Activated effector memory CD4-positive, alpha-beta T cell treated with anti-CD3 and anti-CD28 coated beads, Interleukin-2, amount 50 U/mL, for 16 hours (primary cell): ENCODE data around the gene ARHGAP18.

ENCODE experiments used
- DNase-seq: peaks from one replicate; pipeline ENCODE4 v3.0.0-alpha.2; 2020

The ARHGAP18 gene

DNA sequence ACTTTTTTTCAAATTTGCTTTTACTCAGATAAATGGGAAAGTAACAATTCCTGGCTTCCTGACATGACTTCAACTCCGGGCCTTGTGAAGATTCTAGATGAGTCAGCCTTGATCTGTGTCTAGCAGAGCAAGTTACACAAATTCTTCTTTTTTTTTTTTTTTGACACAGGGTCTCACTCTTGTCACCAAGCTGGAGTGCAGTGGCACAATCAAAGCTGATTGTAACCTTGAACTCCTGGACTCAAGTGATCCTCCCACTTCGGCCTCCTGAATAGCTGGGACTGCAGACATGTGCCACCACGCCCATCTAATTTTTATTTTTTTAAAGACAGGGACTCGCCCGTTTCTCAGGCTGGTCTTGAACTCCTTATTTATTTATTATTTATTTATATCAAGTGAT lies 7.3 kb upstream of the ARHGAP18 start:
- no peak for DNase-seq

- no peak for DNase-seq
Observed at GRCh38 chr6:129713806-129714333, 3.9 kb upstream of the ARHGAP18 start.

- DNase-seq = no peak
Observed at GRCh38 chr6:129711271-129711631, 1.3 kb upstream of the ARHGAP18 start.

GRCh38 chr6:129710450-129711270 lies 683 bp upstream of the ARHGAP18 start:
- no peak for DNase-seq

GRCh38 chr6:129709196-129709768 lies 695 bp downstream of the ARHGAP18 start:
- DNase-seq = no peak

DNA sequence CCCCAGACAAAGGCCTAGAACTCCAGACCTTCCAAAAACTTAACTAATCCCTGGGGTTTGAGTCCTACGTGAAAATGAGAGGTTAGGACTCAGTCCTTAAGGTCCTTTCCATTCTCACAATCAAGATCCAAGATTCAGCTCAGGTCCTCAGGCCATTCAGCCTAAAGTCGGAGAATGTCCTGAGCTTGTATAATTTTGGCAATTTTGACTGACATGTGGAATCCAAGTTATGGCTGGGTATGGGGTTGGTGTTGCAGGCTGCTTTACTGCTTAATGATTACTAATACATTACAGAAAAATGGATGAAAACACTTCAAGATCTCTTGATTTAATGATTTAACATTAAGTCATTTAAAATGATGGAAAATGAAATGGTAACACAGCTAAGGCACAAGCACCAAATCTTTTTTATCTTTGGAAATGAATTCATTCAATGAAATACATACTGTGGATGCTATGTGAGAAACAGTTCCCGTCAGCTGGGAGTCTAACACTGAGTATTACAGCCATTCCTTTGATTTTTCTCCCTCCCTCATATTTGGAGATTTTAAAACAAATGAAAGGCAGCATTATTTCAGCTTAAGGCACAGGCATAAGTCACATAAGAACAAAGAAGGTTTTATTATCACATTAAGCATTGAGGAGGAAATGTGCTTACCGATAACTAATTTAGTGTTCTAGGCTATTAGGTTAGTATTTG lies 1.3 kb downstream of the ARHGAP18 start:
- no peak for DNase-seq

GRCh38 chr6:129707882-129708495 lies 2.0 kb downstream of the ARHGAP18 start:
- no peak for DNase-seq

DNA sequence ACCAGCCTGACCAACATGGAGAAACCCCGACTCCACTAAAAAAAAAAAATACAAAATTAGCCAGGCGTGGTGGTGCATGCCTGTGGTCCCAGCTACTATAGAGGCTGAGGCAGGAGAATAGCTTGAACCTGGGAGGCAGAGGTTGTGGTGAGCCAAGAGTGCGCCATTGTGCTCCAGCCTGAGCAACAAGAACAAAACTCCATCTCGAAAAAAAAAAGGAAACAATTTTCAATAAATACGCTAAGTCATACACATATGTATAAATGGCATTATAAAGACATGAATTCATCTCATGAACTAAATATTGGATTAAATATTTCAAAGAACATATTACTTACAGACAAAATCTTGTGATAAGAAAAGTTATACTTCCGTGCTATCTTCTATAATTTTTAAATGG lies 2.9 kb downstream of the ARHGAP18 start:
- no peak for DNase-seq

DNA sequence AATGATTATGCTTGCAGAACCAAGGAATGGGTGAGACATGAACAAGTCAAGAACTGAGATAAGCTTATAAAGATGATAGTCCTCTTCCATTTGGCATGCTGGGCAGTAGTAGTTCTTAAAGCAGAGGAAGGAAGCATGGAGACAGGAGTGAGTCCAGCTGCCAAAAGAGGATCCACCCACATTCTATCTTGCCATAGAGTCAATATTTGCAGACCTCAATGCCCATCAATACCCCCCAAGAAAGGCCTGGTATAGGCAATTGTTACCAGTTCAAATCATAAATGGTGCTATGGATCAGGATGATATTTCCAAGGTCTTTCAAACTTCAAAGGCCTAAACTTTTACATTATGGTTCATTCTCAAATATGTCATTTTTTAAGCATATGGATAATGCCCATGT lies 4.8 kb downstream of the ARHGAP18 start:
- no peak for DNase-seq

DNA sequence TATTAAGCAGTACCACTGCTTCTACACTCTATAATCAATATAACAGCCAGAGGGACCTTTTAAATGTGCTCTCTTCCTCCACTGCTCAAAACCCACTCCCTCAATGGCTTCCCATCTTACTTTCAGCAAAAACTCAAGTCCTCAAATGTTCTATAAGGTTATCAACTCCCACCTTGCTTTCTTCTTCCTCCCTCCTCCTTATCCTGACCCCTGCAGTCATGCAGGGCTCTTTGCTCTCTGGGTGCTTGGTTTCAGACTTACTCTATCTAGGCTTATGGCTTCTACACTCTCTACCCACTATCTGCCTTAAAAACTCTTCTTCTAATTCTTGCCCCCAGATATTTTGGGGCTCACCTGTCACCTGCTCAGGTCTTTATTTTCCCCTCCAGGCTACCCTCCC lies 5.3 kb downstream of the ARHGAP18 start:
- no peak for DNase-seq

DNA sequence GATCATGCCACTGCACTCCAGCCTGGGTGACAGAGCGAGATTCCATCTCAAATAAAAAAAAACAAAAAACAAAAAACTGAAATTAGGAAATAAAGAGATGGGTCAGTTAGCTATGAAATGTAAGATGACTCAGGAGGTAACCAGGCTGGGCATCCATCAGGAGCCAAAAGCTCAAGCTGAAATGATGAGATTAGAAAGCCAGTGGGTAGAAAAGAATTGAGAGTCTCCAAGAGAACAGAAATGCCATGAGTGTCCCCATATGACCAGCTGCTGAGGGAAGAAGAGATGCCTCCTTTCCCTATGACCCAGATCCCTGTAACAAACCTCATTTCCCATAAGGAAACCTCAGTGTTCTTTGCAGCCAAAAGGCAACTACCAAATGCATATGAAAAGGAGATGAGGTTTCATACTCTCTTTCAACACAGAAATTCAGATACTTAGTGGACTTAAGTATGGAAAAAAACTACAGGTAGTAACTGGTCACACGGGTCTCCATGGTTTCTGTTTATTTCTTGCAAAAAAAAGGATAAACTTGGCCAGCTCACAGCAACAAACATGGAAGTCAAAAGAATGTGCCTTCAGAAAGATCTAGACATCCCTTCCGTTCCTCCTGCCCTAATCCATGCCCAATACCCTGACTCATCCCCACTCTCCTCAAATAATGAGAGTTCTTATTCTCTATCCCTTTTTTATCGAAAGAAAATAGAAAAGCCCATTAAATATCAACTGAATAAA lies 8.1 kb downstream of the ARHGAP18 start:
- no peak for DNase-seq

DNA sequence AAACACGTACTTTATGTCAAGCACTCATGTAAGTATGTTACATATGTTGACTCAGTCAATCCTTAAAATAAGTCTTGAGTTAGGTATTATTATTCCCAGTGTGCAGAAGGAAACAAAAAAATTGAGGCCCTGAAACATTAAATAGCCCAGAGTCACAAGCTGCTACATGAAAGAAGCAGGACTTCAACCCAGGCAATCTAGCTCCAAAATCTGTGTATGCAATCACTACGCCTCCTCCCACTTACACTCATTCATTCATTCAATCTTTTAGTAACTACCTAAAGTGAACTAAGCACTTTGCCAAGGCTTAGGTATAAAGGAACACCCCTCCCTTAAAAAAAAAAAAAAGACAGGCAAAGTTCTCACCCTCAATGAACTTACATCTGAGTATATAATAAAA lies 9.3 kb downstream of the ARHGAP18 start:
- no peak for DNase-seq

DNA sequence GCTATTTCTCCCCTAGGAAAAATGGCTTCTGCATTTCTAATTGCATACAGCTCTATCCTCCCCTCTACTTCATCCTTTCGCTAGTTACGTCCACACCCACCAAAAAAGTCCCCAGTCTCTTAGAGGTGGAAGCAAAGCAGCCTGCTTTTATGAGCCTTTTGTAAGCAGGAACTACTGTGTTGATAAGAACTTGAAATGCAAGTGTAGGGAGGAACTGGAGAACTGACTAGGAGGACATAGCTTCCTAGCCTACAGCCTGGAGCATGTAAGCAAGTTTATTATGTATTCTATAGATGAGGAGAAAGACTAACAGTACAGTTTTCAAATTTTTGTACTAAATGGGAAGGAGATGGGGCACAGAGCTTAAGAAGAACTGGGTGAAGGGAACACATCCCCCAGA lies 10.3 kb downstream of the ARHGAP18 start:
- no peak for DNase-seq

DNA sequence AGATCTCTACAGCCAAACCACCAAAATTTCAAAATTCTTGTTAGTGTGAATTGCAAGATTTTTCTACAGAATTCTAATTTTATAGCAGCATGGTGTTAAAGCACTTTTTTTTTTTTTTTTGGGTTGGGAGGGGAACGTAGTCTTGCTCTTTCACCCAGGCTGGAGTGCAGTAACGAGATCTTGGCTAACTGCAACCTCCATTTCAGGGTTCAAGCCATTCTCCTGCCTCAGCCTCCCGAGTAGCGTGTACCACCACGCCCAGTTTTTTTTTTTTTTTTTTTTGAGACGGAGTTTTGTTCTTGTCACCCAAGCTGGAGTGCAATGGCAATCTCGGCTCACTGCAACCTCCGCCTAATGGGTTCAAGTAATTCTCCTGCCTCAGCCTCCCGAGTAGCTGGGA lies 11.5 kb downstream of the ARHGAP18 start:
- DNase-seq = no peak

GRCh38 chr6:129697788-129698187 lies 12.2 kb downstream of the ARHGAP18 start:
- DNase-seq = no peak

DNA sequence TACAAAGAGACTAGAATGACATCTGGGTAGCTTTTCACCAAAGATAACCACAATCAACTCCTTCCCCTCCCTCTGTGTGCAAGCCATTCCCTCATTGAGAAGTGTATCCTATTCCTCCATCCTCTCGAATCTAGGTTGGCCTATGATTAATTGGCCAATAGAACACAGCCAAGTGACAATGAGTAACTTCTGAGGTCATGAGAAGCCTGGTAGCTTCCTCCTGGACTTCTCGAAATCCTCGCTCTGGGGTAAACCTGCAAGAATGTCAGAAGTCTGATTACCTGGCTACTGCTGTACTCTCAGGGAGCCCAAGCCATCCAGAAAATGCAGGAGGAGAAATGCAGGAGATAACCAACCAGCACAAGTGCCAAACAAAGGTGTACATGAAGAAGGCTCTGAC lies 13.1 kb downstream of the ARHGAP18 start:
- DNase-seq = no peak

GRCh38 chr6:129696028-129696418 lies 14.0 kb downstream of the ARHGAP18 start:
- DNase-seq = no peak

DNA sequence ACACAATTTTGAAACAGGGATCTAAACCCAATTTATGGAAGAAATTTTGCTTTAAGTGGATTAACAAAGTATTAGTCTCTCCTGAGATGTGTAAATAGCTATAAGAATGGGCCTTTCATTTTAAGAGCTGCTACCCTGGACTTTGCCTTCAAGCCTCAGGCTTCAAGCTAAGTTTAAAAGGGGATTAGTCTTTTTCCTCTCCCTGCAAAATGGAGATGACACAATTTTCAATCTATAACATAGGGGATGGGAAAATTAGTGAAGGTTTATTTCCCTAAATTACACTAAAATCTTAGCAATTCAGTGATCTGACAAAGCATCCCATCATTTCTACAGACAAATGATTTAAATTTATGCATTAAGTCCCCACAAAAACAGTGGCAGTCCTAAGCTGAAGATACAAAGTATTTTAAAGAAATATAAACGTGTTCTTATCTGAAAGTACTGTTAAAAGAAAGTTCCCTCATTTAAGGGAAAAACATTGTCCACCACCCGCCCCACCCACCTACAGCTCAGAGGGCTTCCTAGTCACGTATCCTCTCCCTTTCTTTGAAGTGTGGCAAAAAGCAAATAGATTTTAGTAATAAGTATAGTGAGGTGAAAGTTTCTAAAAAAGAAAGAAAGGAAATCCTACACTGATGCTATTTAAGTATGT lies 14.5 kb downstream of the ARHGAP18 start:
- peak; percentile 73 for DNase-seq

GRCh38 chr6:129694036-129694435 lies 15.9 kb downstream of the ARHGAP18 start:
- DNase-seq = no peak

GRCh38 chr6:129692467-129692866 lies 17.5 kb downstream of the ARHGAP18 start:
- DNase-seq = no peak

DNA sequence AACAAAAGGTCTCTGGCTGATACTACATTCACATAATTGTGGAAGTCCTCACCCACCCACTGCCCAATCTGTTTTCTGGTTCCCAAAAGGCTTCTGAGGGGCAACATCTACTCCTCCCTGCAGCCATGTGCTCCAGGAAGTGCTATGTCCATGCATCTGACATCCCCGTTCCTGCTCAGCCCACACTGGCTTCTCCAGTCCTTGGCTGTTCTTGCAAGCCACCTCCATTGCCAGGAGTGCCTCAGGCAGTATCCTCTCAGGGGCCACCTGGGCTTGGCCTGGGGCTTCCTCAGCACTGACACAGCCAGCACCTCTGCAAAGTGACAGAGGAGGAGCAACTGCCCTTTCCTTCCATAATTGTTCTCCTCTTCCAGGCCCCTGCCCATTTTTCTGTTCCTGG lies 18.3 kb downstream of the ARHGAP18 start:
- DNase-seq = no peak

- DNase-seq = no peak
Observed at GRCh38 chr6:129691043-129691640, 18.8 kb downstream of the ARHGAP18 start.
